ENCODE measurements around the gene IL16. TPM values are rescaled to one million over a fixed set of nuclear protein-coding genes. Genes with fewer than 3 reads are reported as not detected.

Gene IL16
- total and polyA plus RNA-seq, 2 donors from 2014 or later: 1.4 to 19.9 TPM

GRCh38 chr15:81308260-81308659, 111.6 kb downstream of the IL16 start:
- Histone ChIP-seq H3K9me3 (ENCODE audit: control insufficient read depth in 2 of 3, insufficient read depth in 1 of 3, low read length in 3 of 3) (no peaks in the 10 kb centered on the region), H3K9ac (ENCODE audit: low read length in 3 of 3) (no peak overlapping the region), H3K4me3 (ENCODE audit: low read length in 3 of 3) (no peak overlapping the region), H3K27me3 (ENCODE audit: control insufficient read depth, insufficient read depth, low read length) (no peaks in the 10 kb centered on the region), H3K27ac (ENCODE audit: low read depth in 2 of 2, low read length in 2 of 2) (no peak overlapping the region), H3K36me3 (ENCODE audit: control insufficient read depth in 2 of 3, insufficient read depth in 3 of 3, low read length in 3 of 3) (no peaks in the 10 kb centered on the region), H3K4me1 (ENCODE audit: control insufficient read depth in 2 of 3, insufficient read depth in 2 of 3, low read depth in 1 of 3, low read length in 3 of 3) (peaks cover 0 to 4% (median 0%) of the 10 kb centered on the region in 3 donors)
- DNase-seq (no peak), FAIRE-seq (no peak)
- intact Hi-C loops (cut with DNase I): no loop called here
- TF ChIP-seq CTCF (IDR thresholded peaks at IDR 0.05; ENCODE audit: borderline replicate concordance, extremely low read depth, insufficient read depth): no peak

GRCh38 chr15:81309647-81310450, 113.2 kb downstream of the IL16 start:
- Histone ChIP-seq H3K4me3 (ENCODE audit: low read length in 3 of 3) (no peak overlapping the region), H3K27ac (ENCODE audit: low read depth in 2 of 2, low read length in 2 of 2) (no peak overlapping the region), H3K27me3 (ENCODE audit: control insufficient read depth, insufficient read depth, low read length) (no peaks in the 10 kb centered on the region), H3K36me3 (ENCODE audit: control insufficient read depth in 2 of 3, insufficient read depth in 3 of 3, low read length in 3 of 3) (no peaks in the 10 kb centered on the region), H3K9me3 (ENCODE audit: control insufficient read depth in 2 of 3, insufficient read depth in 1 of 3, low read length in 3 of 3) (no peaks in the 10 kb centered on the region), H3K9ac (ENCODE audit: low read length in 3 of 3) (no peak overlapping the region), H3K4me1 (ENCODE audit: control insufficient read depth in 2 of 3, insufficient read depth in 2 of 3, low read depth in 1 of 3, low read length in 3 of 3) (no peaks in the 10 kb centered on the region)
- FAIRE-seq (no peak), DNase-seq (no peak)
- no peak for TF ChIP-seq CTCF (IDR thresholded peaks at IDR 0.05; ENCODE audit: borderline replicate concordance, extremely low read depth, insufficient read depth)
- intact Hi-C loops (cut with DNase I): no loop called here

GRCh38 chr15:81310480-81310879, 113.8 kb downstream of the IL16 start:
- intact Hi-C loops (cut with DNase I): no loop called here
- DNase-seq (no peak), FAIRE-seq (no peak)
- H3K4me1 ChIP-seq (ENCODE audit: control insufficient read depth in 2 of 3, insufficient read depth in 2 of 3, low read depth in 1 of 3, low read length in 3 of 3): no peaks in the 10 kb centered on the region
- no peak for TF ChIP-seq CTCF (IDR thresholded peaks at IDR 0.05; ENCODE audit: borderline replicate concordance, extremely low read depth, insufficient read depth)
- H3K36me3 ChIP-seq (ENCODE audit: control insufficient read depth in 2 of 3, insufficient read depth in 3 of 3, low read length in 3 of 3): no peaks in the 10 kb centered on the region
- H3K9me3 ChIP-seq (ENCODE audit: control insufficient read depth in 2 of 3, insufficient read depth in 1 of 3, low read length in 3 of 3): no peaks in the 10 kb centered on the region
- no peaks in the 10 kb centered on the region for H3K27me3 ChIP-seq (ENCODE audit: control insufficient read depth, insufficient read depth, low read length)
- no peak overlapping the region for H3K9ac ChIP-seq (ENCODE audit: low read length in 3 of 3)
- H3K4me3 ChIP-seq (ENCODE audit: low read length in 3 of 3): no peak overlapping the region
- no peak overlapping the region for H3K27ac ChIP-seq (ENCODE audit: low read depth in 2 of 2, low read length in 2 of 2)
